HEK293 (cell line): Measurements from ENCODE around the gene BAD.

Source experiments
- GLIS2 ChIP-seq: fragments of 450-650 bp; formaldehyde crosslinking; IDR thresholded peaks from 2 replicates; pipeline ENCODE4 v1.5.1; 2016; ENCODE audit warnings: missing biosample characterization, missing genetic modification characterization
- KLF1 ChIP-seq: fragments of 450-650 bp; formaldehyde crosslinking; IDR thresholded peaks from 2 replicates; pipeline ENCODE4 v1.5.1; 2016; ENCODE audit warnings: missing biosample characterization, missing genetic modification characterization
- MYNN ChIP-seq: fragments of 450-650 bp; formaldehyde crosslinking; IDR thresholded peaks from 2 replicates; pipeline ENCODE4 v1.5.1; 2016; ENCODE audit warnings: missing biosample characterization, missing genetic modification characterization, borderline replicate concordance
- OSR2 ChIP-seq: fragments of 450-650 bp; formaldehyde crosslinking; IDR thresholded peaks from 2 replicates; pipeline ENCODE4 v1.5.1; 2016; ENCODE audit warnings: missing biosample characterization, missing genetic modification characterization
- PRDM2 ChIP-seq: fragments of 450-650 bp; formaldehyde crosslinking; IDR thresholded peaks from 2 replicates; pipeline ENCODE4 v1.5.1; 2016; ENCODE audit warnings: missing biosample characterization, missing genetic modification characterization, borderline replicate concordance
- TCF7L2 ChIP-seq: IDR thresholded peaks from 2 replicates; pipeline ENCODE4 v1.6.1; 2011; ENCODE audit warnings: low read depth, mild to moderate bottlenecking, inconsistent platforms, low read length, moderate library complexity, borderline replicate concordance
- ZBTB17 ChIP-seq: fragments of 450-650 bp; formaldehyde crosslinking; IDR thresholded peaks from 2 replicates; pipeline ENCODE4 v1.5.1; 2016; ENCODE audit warnings: missing biosample characterization, missing genetic modification characterization
- ZBTB20 ChIP-seq: fragments of 450-650 bp; formaldehyde crosslinking; IDR thresholded peaks from 2 replicates; pipeline ENCODE4 v1.5.1; 2016; ENCODE audit warnings: missing biosample characterization, missing genetic modification characterization
- ZBTB8A ChIP-seq: fragments of 450-650 bp; formaldehyde crosslinking; IDR thresholded peaks from 2 replicates; pipeline ENCODE4 v1.5.1; 2016; ENCODE audit warnings: missing biosample characterization, missing genetic modification characterization
- ZEB2 ChIP-seq: fragments of 450-650 bp; formaldehyde crosslinking; IDR thresholded peaks from 2 replicates; pipeline ENCODE4 v1.5.1; 2016; ENCODE audit warnings: missing biosample characterization, missing genetic modification characterization
- ZNF114 ChIP-seq: fragments of 450-650 bp; formaldehyde crosslinking; IDR thresholded peaks from 2 replicates; pipeline ENCODE4 v1.5.0; 2017; ENCODE audit warnings: missing biosample characterization, missing genetic modification characterization
- ZNF169 ChIP-seq: fragments of 450-650 bp; formaldehyde crosslinking; IDR thresholded peaks from 2 replicates; pipeline ENCODE4 v1.5.1; 2016; ENCODE audit warnings: missing biosample characterization, missing genetic modification characterization
- ZNF184 ChIP-seq: fragments of 450-650 bp; IDR thresholded peaks from 2 replicates; pipeline ENCODE4 v1.5.1; 2018; ENCODE audit warnings: missing biosample characterization, mild to moderate bottlenecking, missing genetic modification characterization
- ZNF214 ChIP-seq: fragments of 450-650 bp; formaldehyde crosslinking; IDR thresholded peaks from 2 replicates; pipeline ENCODE4 v1.5.1; 2017; ENCODE audit warnings: missing biosample characterization, mild to moderate bottlenecking, missing genetic modification characterization, borderline replicate concordance
- ZNF223 ChIP-seq: fragments of 450-650 bp; formaldehyde crosslinking; IDR thresholded peaks from 2 replicates; pipeline ENCODE4 v1.5.1; 2016; ENCODE audit warnings: missing biosample characterization, missing genetic modification characterization
- ZNF248 ChIP-seq: fragments of 450-650 bp; formaldehyde crosslinking; IDR thresholded peaks from 2 replicates; pipeline ENCODE4 v1.5.1; 2017; ENCODE audit warnings: missing biosample characterization, missing genetic modification characterization
- ZNF280D ChIP-seq: fragments of 450-650 bp; formaldehyde crosslinking; IDR thresholded peaks from 2 replicates; pipeline ENCODE4 v1.5.1; 2016; ENCODE audit warnings: missing biosample characterization, missing genetic modification characterization
- ZNF335 ChIP-seq: fragments of 450-650 bp; formaldehyde crosslinking; conservative IDR thresholded peaks from 2 replicates; pipeline ENCODE4 v1.5.1; 2016; ENCODE audit warnings: missing biosample characterization, missing genetic modification characterization
- ZNF350 ChIP-seq: fragments of 450-650 bp; formaldehyde crosslinking; IDR thresholded peaks from 2 replicates; pipeline ENCODE4 v1.5.0; 2017; ENCODE audit warnings: missing biosample characterization, mild to moderate bottlenecking, missing genetic modification characterization
- ZNF473 ChIP-seq: fragments of 450-650 bp; formaldehyde crosslinking; IDR thresholded peaks from 2 replicates; pipeline ENCODE4 v1.5.1; 2017; ENCODE audit warnings: missing biosample characterization, missing genetic modification characterization
- ZNF600 ChIP-seq: fragments of 450-650 bp; formaldehyde crosslinking; IDR thresholded peaks from 2 replicates; pipeline ENCODE4 v1.5.1; 2016; ENCODE audit warnings: missing biosample characterization, missing genetic modification characterization
- ZNF645 ChIP-seq: fragments of 450-650 bp; formaldehyde crosslinking; IDR thresholded peaks from 2 replicates; pipeline ENCODE4; 2016; ENCODE audit warnings: missing biosample characterization, missing genetic modification characterization
- ZNF792 ChIP-seq: fragments of 450-650 bp; formaldehyde crosslinking; IDR thresholded peaks from 2 replicates; pipeline ENCODE4 v1.5.1; 2016; ENCODE audit warnings: missing biosample characterization, missing genetic modification characterization
- TF ChIP-seq, protein P1 (sequence below): fragments of 450-650 bp; formaldehyde crosslinking; IDR thresholded peaks from 2 replicates; pipeline ENCODE4 v1.5.1; 2017; ENCODE audit warnings: missing biosample characterization, missing genetic modification characterization
- TF ChIP-seq, protein P2 (sequence below): fragments of 450-650 bp; formaldehyde crosslinking; IDR thresholded peaks from 2 replicates; pipeline ENCODE4 v1.5.1; 2016; ENCODE audit warnings: missing biosample characterization, missing genetic modification characterization, borderline replicate concordance

The BAD gene

DNA sequence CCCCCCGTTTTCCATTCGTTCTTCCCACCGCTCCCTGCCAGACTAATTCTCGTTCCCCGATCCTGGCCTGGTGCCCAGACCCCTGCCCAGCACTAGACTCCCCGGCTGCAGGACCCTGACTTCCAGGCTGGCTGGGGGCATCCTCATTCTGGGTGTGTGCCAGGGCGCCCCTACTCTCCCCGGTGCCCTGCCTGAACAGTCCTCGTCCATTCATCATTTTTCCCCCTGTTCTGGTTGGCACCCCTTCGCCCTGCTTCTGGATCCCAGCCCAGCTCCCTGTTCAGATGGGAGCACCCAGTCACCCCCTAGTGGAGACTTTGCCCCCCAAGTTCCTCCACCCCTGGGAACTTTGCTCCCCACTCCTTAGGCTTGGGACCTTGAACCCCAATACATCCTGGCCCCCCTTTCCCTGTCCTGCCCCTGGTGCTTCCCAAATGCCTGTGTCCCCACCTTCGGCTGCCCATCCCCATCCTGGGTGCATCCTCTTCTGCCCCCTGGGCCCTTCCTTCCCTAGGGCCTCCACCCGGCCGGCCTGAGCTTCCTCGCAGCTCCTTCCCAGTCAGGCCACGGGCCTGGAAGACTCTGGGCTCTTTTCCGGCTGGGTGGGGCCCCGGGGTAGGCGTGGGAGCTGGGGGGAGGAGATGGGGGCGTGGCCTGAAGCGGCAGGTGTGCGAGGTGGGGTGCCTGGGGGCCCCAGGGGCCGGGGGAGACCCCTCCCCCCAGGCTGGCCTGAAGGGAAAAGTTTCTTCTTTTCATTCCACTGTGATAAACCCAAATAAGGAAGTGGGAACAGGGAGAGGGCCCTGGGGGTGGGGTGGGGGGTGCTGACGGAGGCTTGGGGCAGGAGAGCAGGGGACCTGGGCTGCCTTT is 32.2 kb downstream of the BAD start (continued):
- TF ChIP-seq, protein P1, sequence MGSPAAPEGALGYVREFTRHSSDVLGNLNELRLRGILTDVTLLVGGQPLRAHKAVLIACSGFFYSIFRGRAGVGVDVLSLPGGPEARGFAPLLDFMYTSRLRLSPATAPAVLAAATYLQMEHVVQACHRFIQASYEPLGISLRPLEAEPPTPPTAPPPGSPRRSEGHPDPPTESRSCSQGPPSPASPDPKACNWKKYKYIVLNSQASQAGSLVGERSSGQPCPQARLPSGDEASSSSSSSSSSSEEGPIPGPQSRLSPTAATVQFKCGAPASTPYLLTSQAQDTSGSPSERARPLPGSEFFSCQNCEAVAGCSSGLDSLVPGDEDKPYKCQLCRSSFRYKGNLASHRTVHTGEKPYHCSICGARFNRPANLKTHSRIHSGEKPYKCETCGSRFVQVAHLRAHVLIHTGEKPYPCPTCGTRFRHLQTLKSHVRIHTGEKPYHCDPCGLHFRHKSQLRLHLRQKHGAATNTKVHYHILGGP (tag by site-specific recombination) = no peak
- TF ChIP-seq ZNF169 (tag by site-specific recombination) = no peak
- no peak for TF ChIP-seq ZBTB8A (tag by site-specific recombination)
- peak; percentile 20; the same call in 1 of the 2 replicates for TF ChIP-seq ZBTB20 (tag by site-specific recombination)
- no peak for TF ChIP-seq ZNF114
- TF ChIP-seq ZNF792 (tag by site-specific recombination) = no peak
- TF ChIP-seq GLIS2 = peak; percentile 93
- no peak for TF ChIP-seq ZNF350
- no peak for TF ChIP-seq ZNF600 (tag by site-specific recombination)
- TF ChIP-seq ZBTB17 = peak; percentile 66
- peak; percentile 56; the same call in 1 of the 2 replicates for TF ChIP-seq ZNF335
- no peak for TF ChIP-seq ZNF248 (tag by site-specific recombination)
- TF ChIP-seq OSR2 (tag by site-specific recombination) = no peak
- TF ChIP-seq ZNF214 (tag by site-specific recombination) = no peak
- no peak for TF ChIP-seq PRDM2 (tag by site-specific recombination)
- no peak for TF ChIP-seq ZEB2 (tag by site-specific recombination)
- TF ChIP-seq KLF1 (tag by site-specific recombination) = peak; percentile 47
- TF ChIP-seq TCF7L2 = no peak
- no peak for TF ChIP-seq MYNN (tag by site-specific recombination)
- no peak for TF ChIP-seq ZNF473
- no peak for TF ChIP-seq ZNF280D (tag by site-specific recombination)
- no peak for TF ChIP-seq ZNF184 (tag by site-specific recombination)
- no peak for TF ChIP-seq ZNF223
- TF ChIP-seq ZNF645 (tag by site-specific recombination) = no peak
- TF ChIP-seq, protein P2, sequence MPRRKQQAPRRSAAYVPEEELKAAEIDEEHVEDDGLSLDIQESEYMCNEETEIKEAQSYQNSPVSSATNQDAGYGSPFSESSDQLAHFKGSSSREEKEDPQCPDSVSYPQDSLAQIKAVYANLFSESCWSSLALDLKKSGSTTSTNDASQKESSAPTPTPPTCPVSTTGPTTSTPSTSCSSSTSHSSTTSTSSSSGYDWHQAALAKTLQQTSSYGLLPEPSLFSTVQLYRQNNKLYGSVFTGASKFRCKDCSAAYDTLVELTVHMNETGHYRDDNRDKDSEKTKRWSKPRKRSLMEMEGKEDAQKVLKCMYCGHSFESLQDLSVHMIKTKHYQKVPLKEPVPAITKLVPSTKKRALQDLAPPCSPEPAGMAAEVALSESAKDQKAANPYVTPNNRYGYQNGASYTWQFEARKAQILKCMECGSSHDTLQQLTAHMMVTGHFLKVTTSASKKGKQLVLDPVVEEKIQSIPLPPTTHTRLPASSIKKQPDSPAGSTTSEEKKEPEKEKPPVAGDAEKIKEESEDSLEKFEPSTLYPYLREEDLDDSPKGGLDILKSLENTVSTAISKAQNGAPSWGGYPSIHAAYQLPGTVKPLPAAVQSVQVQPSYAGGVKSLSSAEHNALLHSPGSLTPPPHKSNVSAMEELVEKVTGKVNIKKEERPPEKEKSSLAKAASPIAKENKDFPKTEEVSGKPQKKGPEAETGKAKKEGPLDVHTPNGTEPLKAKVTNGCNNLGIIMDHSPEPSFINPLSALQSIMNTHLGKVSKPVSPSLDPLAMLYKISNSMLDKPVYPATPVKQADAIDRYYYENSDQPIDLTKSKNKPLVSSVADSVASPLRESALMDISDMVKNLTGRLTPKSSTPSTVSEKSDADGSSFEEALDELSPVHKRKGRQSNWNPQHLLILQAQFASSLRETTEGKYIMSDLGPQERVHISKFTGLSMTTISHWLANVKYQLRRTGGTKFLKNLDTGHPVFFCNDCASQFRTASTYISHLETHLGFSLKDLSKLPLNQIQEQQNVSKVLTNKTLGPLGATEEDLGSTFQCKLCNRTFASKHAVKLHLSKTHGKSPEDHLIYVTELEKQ (tag by site-specific recombination) = no peak
